ENCODE results near the gene HCRTR1.

- TF ChIP-seq CTCF (IDR thresholded peaks at IDR 0.05) (no peak), POLR2AphosphoS5 (IDR thresholded peaks at IDR 0.05) (no peak), POLR2A (IDR thresholded peaks at IDR 0.05) (no peak)
Measured at GRCh38 chr1:31642366-31642765, 24.9 kb downstream of the HCRTR1 start.
